ENCODE results near the gene NKX2-3.

The NKX2-3 gene

DNA sequence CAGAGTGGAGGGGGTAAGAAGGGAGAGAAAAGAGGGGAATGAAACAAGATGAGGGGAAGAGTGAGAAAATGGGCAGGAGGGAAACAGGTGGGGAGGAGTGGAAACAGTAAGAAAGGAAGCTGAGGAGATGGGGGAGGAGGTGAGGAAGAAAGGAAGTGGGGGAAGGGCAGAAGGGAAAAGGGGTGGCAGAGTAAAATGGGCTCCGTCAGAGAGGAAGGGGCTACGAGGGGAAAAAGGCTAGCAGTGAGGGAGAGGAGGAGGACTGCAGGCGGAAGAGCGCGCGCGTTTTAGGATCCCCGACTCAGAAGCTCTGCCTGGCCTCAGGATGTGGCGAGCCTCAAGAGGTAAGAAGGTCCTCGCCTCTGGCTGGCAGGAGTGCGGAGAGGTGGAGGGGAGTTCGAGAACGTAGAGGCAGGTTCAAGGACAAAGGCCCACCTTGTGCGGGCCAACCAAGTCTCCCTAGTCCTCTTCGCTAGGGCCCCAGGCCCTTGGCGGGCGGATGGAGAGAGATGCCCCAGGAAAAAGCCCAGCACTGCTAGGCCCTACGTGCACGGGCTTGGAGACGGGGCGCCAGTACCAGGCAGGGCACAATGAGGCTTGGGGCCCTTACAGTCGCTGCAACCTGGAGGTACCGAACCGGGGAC is 5.8 kb upstream of the NKX2-3 start:
- no peak for DNase-seq (ENCODE audit: low spot score)

DNA sequence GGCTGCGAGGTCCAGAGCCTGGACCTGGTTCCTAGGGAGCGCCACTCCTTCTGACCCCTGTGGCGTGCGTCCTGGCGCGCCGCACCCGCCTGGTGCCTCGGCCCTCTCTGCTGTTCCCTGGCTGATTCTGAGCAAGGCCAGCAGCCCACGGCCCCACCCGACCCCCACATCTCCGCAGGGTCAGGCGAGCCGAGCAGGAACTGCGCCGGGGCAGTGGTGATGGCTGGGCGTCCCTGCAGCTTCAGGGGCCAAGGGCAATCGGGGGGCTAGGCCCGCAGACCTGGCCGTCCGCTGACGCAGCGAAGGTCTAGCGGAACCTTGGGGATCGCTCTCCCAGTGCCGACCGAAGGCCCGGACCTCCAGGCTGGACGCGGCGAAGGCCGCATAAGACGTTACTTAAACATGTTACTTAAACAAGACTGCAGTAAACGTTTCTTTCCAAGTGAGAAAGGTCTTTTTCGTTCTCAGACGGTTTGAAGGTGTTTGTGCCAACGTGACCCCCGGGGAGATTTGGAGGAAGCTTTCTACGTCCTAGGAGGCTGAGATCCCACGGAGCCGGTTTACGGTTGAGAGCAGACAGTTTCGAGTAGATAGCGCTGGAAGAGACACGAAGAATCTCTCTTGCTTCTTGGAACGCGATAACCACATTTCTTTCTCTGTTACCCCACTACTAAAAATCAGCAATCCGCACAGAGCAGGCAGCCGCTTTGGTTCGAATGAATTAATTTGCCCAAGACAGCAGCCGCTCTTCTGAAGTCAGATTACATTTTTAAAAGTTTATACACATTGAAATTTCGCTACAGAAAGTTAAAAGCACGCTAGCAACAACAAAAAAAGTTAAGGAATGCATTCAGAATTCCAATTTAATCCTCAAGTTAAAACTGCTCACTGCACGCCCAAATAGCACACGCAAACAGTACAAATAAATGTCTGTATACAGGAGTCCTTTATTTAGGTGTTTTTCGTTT is 4.9 kb upstream of the NKX2-3 start:
- no peak for DNase-seq (ENCODE audit: low spot score)

GRCh38 chr10:99528494-99529441 is 4.0 kb upstream of the NKX2-3 start:
- DNase-seq (ENCODE audit: low spot score), result no peak

GRCh38 chr10:99529591-99530107 is 3.1 kb upstream of the NKX2-3 start:
- DNase-seq (ENCODE audit: low spot score), result no peak

DNA sequence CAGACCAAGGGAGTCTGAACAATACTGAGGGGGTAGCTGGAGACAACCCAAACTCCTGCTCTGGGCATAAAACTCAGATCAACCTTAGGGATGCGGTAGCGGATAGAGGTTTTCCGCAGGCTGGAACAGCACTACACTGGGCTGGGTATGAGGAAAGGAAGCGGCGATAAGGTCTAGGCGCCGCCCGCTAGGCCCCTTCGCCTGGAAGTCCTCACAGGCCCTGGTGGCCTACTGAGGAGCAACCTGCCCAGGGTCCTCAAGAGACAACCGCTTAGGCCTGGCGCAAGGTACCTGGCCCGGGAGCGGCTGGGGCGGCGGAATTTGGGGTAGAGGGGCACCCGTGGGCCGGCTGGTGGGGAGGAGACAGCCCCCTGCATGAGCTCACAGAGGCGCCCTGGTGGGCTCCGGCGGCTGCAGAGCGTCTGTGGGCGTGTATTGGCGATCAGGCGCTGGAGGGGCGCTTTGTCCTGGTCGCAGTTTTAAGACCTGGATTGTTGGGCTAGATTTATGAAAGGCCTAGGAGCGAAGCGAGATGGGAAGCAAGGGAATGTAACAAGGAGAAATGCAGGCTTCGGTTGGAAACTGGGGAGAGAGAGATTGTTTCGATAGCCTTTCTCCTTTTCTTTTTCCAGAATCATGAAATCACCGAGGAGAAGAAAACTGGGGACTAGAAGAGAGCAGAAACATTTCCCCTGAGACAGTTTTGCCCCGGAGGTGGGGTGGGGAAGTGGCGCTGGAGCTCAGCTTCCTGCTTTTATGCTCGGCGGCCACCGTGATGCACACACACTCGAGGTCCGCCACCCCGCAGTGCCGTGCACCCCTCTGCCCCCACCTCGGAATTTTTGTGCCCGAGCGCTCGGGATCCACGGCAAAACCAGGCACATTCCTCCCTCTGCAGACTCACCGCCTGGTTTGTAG is 2.4 kb upstream of the NKX2-3 start:
- no peak for DNase-seq (ENCODE audit: low spot score)

GRCh38 chr10:99531026-99531695 is 1.6 kb upstream of the NKX2-3 start:
- DNase-seq (ENCODE audit: low spot score), result no peak

DNA sequence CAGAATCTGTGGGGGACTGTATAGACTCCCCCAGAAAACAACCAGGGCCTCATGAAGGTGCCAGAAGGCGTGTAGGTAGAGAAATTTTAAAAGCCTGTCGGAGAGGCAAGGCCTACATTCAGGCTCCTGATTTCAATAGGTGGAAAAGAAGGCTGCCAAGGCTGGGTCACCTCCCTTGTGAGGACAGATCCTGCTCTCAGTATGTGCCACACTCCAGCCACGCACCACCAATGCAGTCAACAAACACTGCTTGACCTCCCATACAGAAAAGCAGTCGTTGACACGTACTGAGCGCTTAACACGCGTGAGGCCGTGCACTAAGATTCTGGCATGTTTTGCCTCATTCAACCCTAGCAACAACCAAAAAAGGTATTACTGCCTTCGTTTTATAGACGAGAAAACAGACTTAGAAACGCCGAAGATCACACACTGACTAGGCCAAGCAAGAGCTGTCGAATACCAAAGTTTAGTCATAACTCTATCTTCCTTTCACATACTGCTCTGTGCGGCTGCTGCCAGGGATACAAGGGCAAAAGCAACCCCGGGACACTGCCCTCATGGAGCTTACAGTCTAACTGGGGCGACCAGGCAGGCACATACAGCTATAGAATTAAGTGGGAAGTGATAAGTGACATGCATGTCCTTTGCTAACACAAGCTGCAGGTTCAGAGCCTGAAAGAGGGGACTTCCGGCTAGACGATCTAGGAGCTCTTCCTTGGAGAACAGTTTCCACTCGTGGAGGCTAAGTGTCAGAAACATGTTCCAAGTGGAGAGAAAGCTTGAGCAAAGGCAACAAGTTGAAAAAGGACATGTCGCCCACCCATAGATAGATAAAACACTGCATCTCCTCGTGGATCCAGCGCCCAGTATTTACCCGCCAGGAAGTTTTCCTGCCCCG is 797 bp upstream of the NKX2-3 start:
- no peak for DNase-seq (ENCODE audit: low spot score)

DNA sequence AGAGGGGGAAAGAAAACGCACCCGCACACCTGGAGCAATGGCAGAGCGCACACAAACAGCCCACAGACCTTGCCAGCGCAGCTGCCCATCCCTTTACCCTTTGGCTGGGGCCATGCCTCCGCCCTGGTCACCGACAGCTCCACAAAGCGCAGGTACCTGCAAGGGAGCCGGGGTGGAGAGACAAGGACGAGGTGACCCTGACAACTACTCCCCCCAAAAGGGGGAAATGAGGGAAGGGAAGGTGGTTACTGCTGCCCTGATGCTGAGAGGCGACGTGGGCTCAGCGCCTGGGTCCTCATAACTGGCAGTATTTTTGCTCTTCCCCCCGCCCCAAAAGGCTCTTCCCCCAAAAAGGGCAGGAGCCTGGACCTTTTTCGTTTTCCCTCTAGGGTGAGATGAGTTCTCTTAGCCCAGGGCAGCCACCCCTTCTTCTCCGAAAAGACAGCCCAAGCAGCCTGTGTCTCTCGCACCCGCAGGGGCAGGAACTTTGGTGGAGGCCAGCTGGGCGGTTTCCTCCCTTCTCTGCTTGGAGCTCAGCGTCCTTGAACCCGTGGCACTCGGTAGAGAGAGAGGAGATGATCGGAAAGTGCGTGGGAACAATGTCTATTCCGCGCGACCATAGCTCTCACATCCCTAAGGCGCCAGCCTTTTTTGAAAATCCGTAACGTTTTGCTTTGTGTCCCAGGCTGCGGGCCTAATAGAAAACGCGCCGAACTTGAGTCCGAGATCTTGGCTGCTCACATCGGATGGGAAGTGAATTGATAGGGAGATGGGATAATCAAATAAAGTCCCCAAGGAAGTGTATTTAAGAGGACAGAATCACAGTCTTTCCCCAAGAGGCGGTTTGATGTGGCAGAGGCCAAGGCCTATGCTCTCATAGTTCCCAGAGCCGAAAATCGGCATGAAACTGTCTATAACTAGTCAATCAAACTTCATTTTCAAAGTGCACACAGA is 1.0 kb downstream of the NKX2-3 start:
- no peak for DNase-seq (ENCODE audit: low spot score)

DNA sequence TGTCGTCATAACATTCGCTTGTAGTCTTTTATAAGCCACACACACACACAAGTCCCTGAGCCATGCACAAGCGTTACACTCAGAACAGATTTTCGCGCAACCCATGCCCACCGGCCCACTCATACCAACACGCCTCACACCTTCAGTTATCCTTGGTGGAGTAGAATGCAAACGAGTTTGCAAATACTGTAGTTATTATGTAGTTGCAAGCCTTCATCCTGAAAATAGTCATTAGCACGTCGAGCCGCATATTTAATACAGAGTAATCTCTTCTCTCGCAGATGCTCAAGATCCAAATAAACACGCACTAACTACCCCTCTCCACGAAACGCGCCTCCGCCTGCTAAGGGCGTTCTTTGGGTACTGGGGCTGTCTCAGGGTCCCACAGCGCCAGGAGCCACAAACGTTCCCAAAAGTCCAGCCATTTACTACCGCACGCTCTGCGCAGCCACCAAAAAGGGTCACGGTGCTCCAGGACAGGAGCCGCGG is 1.8 kb downstream of the NKX2-3 start:
- no peak for DNase-seq (ENCODE audit: low spot score)

DNA sequence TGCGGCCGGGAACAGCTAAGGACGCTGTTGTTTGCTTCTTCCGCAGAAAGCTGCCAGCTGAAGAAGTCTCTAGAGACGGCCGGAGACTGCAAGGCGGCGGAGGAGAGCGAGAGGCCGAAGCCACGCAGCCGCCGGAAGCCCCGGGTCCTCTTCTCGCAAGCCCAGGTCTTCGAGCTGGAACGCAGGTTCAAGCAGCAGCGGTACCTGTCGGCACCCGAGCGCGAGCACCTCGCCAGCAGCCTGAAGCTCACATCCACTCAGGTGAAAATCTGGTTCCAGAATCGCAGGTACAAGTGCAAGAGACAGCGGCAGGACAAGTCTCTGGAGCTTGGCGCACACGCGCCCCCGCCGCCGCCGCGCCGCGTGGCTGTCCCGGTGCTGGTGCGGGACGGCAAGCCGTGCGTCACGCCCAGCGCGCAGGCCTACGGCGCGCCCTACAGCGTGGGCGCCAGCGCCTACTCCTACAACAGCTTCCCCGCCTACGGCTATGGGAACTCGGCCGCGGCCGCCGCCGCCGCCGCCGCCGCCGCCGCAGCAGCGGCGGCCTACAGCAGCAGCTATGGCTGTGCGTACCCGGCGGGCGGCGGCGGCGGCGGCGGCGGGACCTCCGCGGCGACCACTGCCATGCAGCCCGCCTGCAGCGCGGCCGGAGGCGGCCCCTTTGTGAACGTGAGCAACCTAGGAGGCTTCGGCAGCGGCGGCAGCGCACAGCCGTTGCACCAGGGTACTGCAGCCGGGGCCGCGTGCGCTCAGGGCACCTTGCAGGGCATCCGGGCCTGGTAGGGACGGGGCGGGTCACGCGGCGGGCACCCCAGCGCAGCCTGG is 2.4 kb downstream of the NKX2-3 start:
- DNase-seq (ENCODE audit: low spot score), result no peak

GRCh38 chr10:99535764-99536337 is 3.1 kb downstream of the NKX2-3 start:
- DNase-seq (ENCODE audit: low spot score), result no peak

GRCh38 chr10:99536338-99537085 is 3.8 kb downstream of the NKX2-3 start:
- DNase-seq (ENCODE audit: low spot score), result no peak

- DNase-seq (ENCODE audit: low spot score), result no peak
Measured at GRCh38 chr10:99537086-99537988, 4.6 kb downstream of the NKX2-3 start.

DNA sequence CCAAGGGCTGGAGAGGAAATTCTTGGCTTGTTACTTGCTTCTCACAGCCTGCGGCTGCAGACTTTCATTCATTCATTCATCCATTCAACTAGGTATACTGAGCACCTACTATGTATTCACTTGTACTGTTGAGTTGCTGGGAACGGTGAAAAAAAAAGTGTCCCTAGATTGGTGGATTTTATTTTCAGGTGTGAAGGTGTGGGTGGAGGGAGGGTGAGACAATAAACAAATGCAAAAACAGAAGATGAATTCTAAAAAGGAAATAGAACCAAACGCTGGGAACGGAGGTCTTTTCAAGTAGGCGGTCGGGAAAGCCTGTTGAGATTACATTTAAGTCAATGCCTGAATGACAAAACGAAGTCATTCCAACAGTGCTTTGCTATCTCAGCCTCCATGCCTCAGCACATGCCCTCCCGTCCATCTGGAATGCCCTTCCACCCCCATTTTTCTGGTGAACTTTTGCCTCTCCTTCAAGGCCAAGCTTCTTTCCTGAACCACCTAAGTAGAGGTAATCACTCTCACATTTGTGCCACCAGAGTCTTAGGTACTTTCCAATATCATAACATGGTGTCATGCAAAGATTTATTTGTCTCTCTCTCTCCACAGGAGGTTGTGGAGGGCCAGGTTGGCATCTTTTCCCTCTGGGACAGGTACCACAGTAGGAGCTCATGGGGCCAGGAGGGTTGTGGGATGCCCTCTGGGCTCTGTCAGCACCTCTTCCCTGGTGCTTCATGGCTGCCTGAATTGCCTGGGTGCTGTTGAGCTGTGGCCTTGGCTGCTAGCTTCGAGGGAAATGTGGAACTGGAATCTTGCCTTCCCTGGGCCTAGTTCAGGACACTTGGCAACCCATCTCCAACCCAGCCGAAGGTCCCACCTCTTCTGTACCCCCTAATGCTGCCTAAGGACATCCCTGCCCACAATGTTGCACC is 5.5 kb downstream of the NKX2-3 start:
- DNase-seq (ENCODE audit: low spot score), result no peak
